ENCODE data around the gene INPP5A. TPM values are rescaled to one million over a fixed set of nuclear protein-coding genes. Genes with fewer than 3 reads are reported as not detected.

Gene INPP5A
- total and polyA plus RNA-seq, 10 of the 15 experiments (the other 5 are each of a cell fraction or from before 2014, with no cell fraction given), result 0.52 to 15.0 (median 6.3) TPM

GRCh38 chr10:132602614-132603013 is 65.0 kb downstream of the INPP5A start:
- ATAC-seq (no peak), FAIRE-seq (no peak), DNase-seq (ENCODE audit: low read depth, low spot score) (no peak)
- in situ Hi-C loops (cut with MboI) (no loop called here), intact Hi-C loops (cut with micrococcal nuclease; ENCODE audit: unreplicated experiment) (no loop called here)
- Histone ChIP-seq H3K9me3 (replicated peaks; ENCODE audit: control insufficient read depth, insufficient read depth, low read length) (peaks cover 9% of the 10 kb centered on the region; the same call in 2 of the 3 replicates), H3K4me1 (ENCODE audit: control insufficient read depth, insufficient read depth, low read length) (no peaks in the 10 kb centered on the region), H3K4me3 (no peak overlapping the region), H3K27me3 (replicated peaks in 1 of 2; ENCODE audit: control insufficient read depth in 2 of 2, insufficient read depth in 2 of 2, low read length in 1 of 2) (no peaks in the 10 kb centered on the region), H3K9ac (ENCODE audit: control insufficient read depth, insufficient read depth, low read length) (no peak overlapping the region), H3K36me3 (ENCODE audit: control insufficient read depth in 2 of 2, insufficient read depth in 2 of 2, low read length in 1 of 2) (no peaks in the 10 kb centered on the region), H3K79me2 (ENCODE audit: control insufficient read depth, insufficient read depth, low read length) (no peaks in the 10 kb centered on the region), H3K4me2 (ENCODE audit: control insufficient read depth, insufficient read depth) (no peak overlapping the region), H2AFZ (ENCODE audit: control insufficient read depth, low read depth, low read length) (no peak overlapping the region), H3K27ac (ENCODE audit: control insufficient read depth, insufficient read depth) (no peak overlapping the region), H4K20me1 (ENCODE audit: control insufficient read depth, insufficient read depth) (no peaks in the 10 kb centered on the region)
- 90% methylated on average over 6 of the region's 6 CpGs for WGBS (ENCODE audit: insufficient coverage, insufficient replicate concordance, low lambda C conversion rate, missing lambda C conversion rate)
- SMC1A ChIA-PET (ENCODE audit: uncharacterized antibody, unreplicated experiment), result no interaction called here
- RAD21 ChIA-PET (ENCODE audit: unreplicated experiment), result no interaction called here
- POLR2A ChIA-PET, result no interaction called here
- no TSS peak for BruUV-seq (replicated peaks)
- CTCF ChIA-PET, result no interaction called here
- TF ChIP-seq ETV6 (conservative IDR thresholded peaks at IDR 0.05 in 1 of 2, IDR thresholded peaks at IDR 0.05 in 1 of 2; ENCODE audit: borderline replicate concordance in 1 of 2, low read depth in 1 of 2) (no peak), MAX (IDR thresholded peaks at IDR 0.05; ENCODE audit: low read depth, low read length) (no peak), SUZ12 (IDR thresholded peaks at IDR 0.05; ENCODE audit: unreplicated experiment) (no peak), HDGF (IDR thresholded peaks at IDR 0.05) (no peak), IRF5 (IDR thresholded peaks at IDR 0.05; ENCODE audit: borderline replicate concordance) (no peak), WRNIP1 (IDR thresholded peaks at IDR 0.05; ENCODE audit: borderline replicate concordance, low read depth, low read length) (no peak), ZNF622 (IDR thresholded peaks at IDR 0.05) (no peak), RELA (IDR thresholded peaks at IDR 0.05; ENCODE audit: borderline replicate concordance, partially characterized antibody) (no peak), NR2C2 (IDR thresholded peaks at IDR 0.05; ENCODE audit: borderline replicate concordance, control insufficient read depth, insufficient read length, low read depth) (no peak), ZNF217 (IDR thresholded peaks at IDR 0.05) (no peak), YY1 (IDR thresholded peaks at IDR 0.05; ENCODE audit: low read depth, low read length) (no peak), YBX1 (IDR thresholded peaks at IDR 0.05) (no peak), PBX3 (IDR thresholded peaks at IDR 0.05; ENCODE audit: insufficient replicate concordance, low read depth, low read length) (no peak), PRDM15 (CRISPR knock-in tag; IDR thresholded peaks at IDR 0.05) (no peak), IRF3 (IDR thresholded peaks at IDR 0.05) (no peak), HSF1 (IDR thresholded peaks at IDR 0.05; ENCODE audit: low read depth, low read length) (no peak)

All from GM12878 (cell line).